OCI-LY3 (cell line): ENCODE results near the gene SUPV3L1.

ENCODE experiments used
- CTCF ChIP-seq: fragments of 200-600, 300-600 bp; sonication (generic); IDR thresholded peaks from 2 replicates; pipeline ENCODE4 v1.5.1; 2014; ENCODE audit warnings: antibody characterized with exemption, low read length, low read depth
- EZH2phosphoT487 ChIP-seq: fragments of 200-600 bp; shearing (Covaris generic); IDR thresholded peaks from 2 replicates; pipeline ENCODE4 v1.6.1; 2018; ENCODE audit warnings: antibody characterized with exemption, mixed run types, low read depth

- TF ChIP-seq CTCF (no peak), EZH2phosphoT487 (no peak)
Observed at GRCh38 chr10:69211104-69211503, 31.1 kb downstream of the SUPV3L1 start.
